Non-pigmented ciliary epithelial cell (primary cell): Measurements from ENCODE around the gene SLC16A2.
"Not testable (repeated sequence)": the region's sequence is repeated elsewhere in the genome, so short reads cannot be mapped to it uniquely, and the experiment has no call there.

Experiments
- DNase-seq: peaks from one replicate; pipeline ENCODE4 v3.0.0-alpha.2; 2010; ENCODE audit warnings: low read depth

Gene SLC16A2

GRCh38 chrX:74507191-74507590 is 85.9 kb downstream of the SLC16A2 start:
- no peak for DNase-seq

DNA sequence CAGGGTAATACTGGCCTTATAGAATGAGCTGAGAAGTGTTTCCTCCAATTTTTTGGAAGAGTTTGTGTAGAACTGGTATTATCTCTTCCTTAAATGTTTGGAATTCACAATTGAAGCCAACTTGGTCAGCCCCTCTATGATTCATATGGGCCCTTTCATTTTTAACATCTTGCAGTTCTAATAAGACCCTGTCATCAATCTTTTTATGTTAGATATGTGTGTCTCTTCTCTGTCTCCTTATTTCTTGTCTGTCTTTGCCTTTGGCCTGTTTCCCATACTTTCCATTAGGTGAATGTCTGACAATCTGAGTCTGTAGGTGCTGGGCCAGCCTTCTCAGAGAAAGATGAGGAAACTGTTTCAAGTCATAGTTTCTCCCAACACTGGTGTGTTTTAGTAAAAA is 88.7 kb downstream of the SLC16A2 start:
- DNase-seq, result no peak

GRCh38 chrX:74510401-74510800 is 89.1 kb downstream of the SLC16A2 start:
- no peak for DNase-seq

- DNase-seq, result no peak
Observed at GRCh38 chrX:74511704-74512103, 90.4 kb downstream of the SLC16A2 start.

- no peak for DNase-seq
Observed at GRCh38 chrX:74514384-74514783, 93.1 kb downstream of the SLC16A2 start.

GRCh38 chrX:74515356-74515755 is 94.1 kb downstream of the SLC16A2 start:
- DNase-seq, result no peak

DNA sequence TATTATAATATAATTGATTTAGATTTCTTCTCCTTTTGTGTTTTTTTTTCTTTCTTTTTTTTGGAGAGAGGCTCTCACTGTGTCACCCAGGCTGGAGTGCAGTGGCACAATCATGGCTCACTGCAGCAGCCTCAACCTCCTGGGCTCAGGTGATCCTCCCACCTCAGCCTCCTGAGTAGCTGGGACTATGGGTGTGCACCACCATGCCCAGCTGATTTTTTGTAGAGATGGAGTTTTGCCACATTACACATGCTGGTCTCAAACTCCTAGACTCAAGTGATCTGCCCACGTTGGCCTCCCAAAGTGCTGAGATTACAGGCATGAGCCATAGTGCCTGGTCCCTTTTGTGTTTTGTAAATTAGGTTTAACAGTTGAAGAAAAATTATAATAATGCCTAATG is 94.7 kb downstream of the SLC16A2 start:
- not testable (repeated sequence) for DNase-seq

- no peak for DNase-seq
Observed at GRCh38 chrX:74519870-74520269, 98.6 kb downstream of the SLC16A2 start.

DNA sequence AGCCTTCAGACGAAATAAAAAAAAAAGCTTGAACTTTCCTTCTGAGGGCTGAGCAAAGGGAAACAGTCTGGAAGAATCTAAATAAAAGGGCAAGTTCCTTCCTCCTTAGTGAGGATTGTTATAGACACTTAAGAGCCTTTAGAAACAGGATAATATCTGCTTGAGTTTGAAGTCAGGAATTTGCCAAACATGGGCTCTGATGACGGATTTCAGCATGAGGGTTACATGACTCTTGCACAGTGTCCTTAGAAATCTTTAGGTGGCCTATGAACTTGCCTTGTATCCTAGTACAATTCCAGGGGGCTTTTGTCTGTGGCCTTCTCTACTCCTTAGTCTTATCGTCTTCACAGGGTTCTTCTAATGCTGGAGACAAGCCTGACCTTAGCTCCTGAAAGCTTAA is 99.0 kb downstream of the SLC16A2 start:
- DNase-seq, result no peak

- no peak for DNase-seq
Observed at GRCh38 chrX:74520896-74521295, 99.6 kb downstream of the SLC16A2 start.

GRCh38 chrX:74521961-74522751 is 100.9 kb downstream of the SLC16A2 start:
- no peak for DNase-seq

DNA sequence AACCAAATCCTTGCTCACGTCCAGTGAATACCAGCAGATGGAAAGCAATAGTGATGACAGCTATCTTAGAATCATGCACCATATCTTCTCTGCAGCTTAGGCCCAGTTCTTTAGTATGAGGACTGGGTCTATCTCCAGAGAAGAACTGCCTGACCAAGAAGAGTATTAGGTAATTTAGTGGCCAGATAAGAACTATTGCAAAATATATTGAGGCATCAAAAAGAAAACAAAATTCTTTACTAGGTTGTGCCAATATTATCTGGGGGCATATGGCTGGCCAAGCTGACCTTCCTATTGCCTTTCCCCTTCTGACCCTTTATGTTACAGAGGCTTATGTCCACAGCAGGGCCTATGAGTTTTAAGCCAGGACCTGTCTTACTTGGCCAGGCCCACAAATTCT is 101.9 kb downstream of the SLC16A2 start:
- no peak for DNase-seq

GRCh38 chrX:74523870-74524735 is 102.8 kb downstream of the SLC16A2 start:
- no peak for DNase-seq

- DNase-seq, result no peak
Observed at GRCh38 chrX:74525116-74525515, 103.8 kb downstream of the SLC16A2 start.

- DNase-seq, result no peak
Observed at GRCh38 chrX:74526764-74527163, 105.5 kb downstream of the SLC16A2 start.

DNA sequence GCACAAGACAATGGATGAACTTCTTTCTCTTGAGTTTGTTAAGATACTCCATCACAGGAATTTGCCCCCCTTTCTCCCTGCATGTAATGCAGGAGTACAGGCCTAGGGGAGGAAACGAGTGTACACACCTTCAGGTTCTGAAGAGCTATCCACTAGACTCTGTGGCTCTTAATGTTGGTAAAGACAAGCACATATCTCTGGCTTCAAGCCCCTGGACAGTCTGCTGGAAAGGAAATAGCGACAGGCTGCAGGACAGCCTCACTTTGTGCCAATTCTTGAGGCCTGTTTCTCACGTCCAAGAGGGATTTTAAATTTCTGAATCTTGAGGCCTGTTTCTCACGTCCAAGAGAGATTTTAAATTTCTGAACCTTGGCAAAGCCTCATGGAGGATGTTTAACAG is 106.1 kb downstream of the SLC16A2 start:
- no peak for DNase-seq

DNA sequence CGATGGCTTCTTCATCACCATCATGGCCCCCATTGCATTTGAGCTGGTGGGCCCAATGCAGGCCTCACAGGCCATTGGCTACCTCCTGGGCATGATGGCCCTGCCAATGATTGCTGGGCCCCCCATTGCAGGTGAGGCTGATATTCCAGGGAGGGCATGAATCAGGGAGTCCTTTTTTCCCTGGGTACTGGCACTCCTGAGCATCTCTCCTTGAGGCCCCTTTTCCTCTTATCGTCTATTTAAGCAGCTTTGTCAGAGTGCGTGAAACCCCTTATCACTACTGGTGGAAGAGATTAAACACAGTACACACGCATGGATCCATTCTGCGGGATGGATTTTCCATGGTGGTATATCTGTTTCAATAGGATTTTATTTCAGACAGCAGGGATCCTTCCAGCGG is 108.0 kb downstream of the SLC16A2 start:
- DNase-seq, result no peak

- DNase-seq, result no peak
Observed at GRCh38 chrX:74531081-74531480, 109.8 kb downstream of the SLC16A2 start.

GRCh38 chrX:74534569-74535038 is 113.3 kb downstream of the SLC16A2 start:
- DNase-seq, result no peak

DNA sequence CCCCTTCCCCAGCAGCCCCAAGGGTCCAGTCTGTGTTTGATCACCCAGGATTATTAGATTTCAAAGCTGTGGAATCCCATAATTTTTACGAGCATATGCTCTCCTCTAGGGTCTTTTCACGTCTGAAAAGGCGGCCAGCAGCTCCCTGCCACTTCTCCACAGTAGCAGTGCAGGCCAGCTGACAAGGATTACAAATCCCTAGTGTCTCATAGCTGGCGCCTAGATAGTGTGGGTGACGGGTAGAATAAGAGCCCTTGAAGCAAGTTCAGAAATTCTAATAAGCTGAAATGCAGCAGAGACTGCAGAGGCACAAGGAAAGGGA is 113.8 kb downstream of the SLC16A2 start:
- DNase-seq, result no peak

- peak; percentile 42 for DNase-seq
Observed at GRCh38 chrX:74535408-74536151, 114.3 kb downstream of the SLC16A2 start.

DNA sequence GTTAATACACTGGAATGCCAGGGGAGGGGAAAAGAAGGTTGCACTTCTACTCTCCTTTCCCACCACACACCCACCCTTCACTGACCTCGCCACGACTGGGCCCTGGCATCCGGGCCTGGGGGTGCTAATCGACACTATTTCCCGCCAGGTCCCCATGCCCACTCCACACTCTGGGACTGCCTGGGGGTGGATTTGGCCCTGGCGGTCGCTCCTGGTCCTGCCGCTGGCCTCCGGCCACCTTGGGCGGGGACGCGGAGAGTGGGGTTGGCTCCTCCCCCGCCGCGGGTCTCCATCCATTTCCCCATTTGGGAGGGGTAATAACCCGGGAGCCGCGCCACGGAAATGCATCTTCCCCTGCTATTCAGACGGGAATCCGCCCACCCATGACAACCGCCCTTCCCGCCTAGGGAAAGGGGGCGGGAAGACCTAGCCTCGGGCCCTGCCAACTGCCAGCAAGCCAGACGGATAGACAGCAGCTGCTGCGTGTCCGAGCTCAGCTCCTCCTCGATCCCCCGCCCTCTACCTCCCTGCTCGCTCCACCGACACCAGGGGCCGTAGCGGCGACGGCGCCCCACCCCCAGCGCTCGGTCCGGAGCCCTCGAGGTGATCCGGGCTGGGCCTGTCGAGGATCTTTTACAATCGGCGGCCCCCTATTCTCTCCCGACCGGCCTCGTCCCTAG is 115.0 kb downstream of the SLC16A2 start:
- DNase-seq, result peak; percentile 48
